ENCODE measurements around the gene SLC25A27.

- no peak for TF ChIP-seq POLR2A (IDR thresholded peaks at IDR 0.05)
- TF ChIP-seq, protein P1, sequence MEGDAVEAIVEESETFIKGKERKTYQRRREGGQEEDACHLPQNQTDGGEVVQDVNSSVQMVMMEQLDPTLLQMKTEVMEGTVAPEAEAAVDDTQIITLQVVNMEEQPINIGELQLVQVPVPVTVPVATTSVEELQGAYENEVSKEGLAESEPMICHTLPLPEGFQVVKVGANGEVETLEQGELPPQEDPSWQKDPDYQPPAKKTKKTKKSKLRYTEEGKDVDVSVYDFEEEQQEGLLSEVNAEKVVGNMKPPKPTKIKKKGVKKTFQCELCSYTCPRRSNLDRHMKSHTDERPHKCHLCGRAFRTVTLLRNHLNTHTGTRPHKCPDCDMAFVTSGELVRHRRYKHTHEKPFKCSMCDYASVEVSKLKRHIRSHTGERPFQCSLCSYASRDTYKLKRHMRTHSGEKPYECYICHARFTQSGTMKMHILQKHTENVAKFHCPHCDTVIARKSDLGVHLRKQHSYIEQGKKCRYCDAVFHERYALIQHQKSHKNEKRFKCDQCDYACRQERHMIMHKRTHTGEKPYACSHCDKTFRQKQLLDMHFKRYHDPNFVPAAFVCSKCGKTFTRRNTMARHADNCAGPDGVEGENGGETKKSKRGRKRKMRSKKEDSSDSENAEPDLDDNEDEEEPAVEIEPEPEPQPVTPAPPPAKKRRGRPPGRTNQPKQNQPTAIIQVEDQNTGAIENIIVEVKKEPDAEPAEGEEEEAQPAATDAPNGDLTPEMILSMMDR (IDR thresholded peaks at IDR 0.05), result no peak
Observed at GRCh38 chr6:46652232-46652602, 558 bp upstream of the SLC25A27 start.
